OCI-LY3 (cell line): ENCODE measurements around the gene IBA57.

ENCODE experiments used
- H2AFZ ChIP-seq: fragments of 200-600, 300-600 bp; shearing (Covaris generic); 2 replicates; pipeline ENCODE4 v1.6.0; 2014; ENCODE audit warnings: antibody characterized with exemption, low read depth, low read length
- H3K27ac ChIP-seq: fragments of 200-600, 300-600 bp; sonication (generic); 2 replicates; pipeline ENCODE4 v1.5.1; 2014; ENCODE audit warnings: mild to moderate bottlenecking, low read length, moderate library complexity, mixed read lengths
- H3K27me3 ChIP-seq: fragments of 200-600, 300-600 bp; sonication (generic); 2 replicates; pipeline ENCODE4 v1.6.1; 2014; ENCODE audit warnings: low read depth, low read length, mixed read lengths
- H3K36me3 ChIP-seq: fragments of 200-600, 300-600 bp; sonication (generic); replicated peaks from 2 replicates; pipeline ENCODE3; 2014; ENCODE audit warnings: low read depth, low read length, mixed read lengths
- H3K4me1 ChIP-seq: fragments of 300-600, 200-600 bp; sonication (generic); 2 replicates; pipeline ENCODE4 v1.6.1; 2014; ENCODE audit warnings: low read length, mixed read lengths
- H3K4me2 ChIP-seq: fragments of 200-600, 300-600 bp; sonication (generic); 2 replicates; pipeline ENCODE4 v1.6.1; 2014; ENCODE audit warnings: low read length, mixed read lengths
- H3K4me3 ChIP-seq: fragments of 300-600, 200-600 bp; sonication (generic); 2 replicates; pipeline ENCODE4 v1.5.1; 2014; ENCODE audit warnings: antibody characterized with exemption, mild to moderate bottlenecking, low read length, moderate library complexity
- H3K79me2 ChIP-seq: fragments of 300-600, 200-600 bp; shearing (Covaris generic); 2 replicates; pipeline ENCODE4 v1.6.1; 2014; ENCODE audit warnings: mild to moderate bottlenecking, low read length, mixed read lengths
- H3K9ac ChIP-seq: fragments of 300-600, 200-600 bp; shearing (Covaris generic); 2 replicates; pipeline ENCODE4 v1.6.0; 2014; ENCODE audit warnings: mild to moderate bottlenecking, low read length, moderate library complexity
- H3K9me3 ChIP-seq: fragments of 200-600, 300-600 bp; shearing (Covaris generic); 2 replicates; pipeline ENCODE4 v1.6.1; 2014; ENCODE audit warnings: low read length, mixed read lengths; ENCODE audit not compliant: insufficient read depth
- H4K20me1 ChIP-seq: fragments of 200-600, 300-600 bp; sonication (generic); 2 replicates; pipeline ENCODE4 v1.6.1; 2016; ENCODE audit warnings: low read length, mixed read lengths; ENCODE audit not compliant: insufficient read depth
- EZH2phosphoT487 ChIP-seq: fragments of 200-600 bp; shearing (Covaris generic); IDR thresholded peaks from 2 replicates; pipeline ENCODE4 v1.6.1; 2018; ENCODE audit warnings: antibody characterized with exemption, mixed run types, low read depth
- TF ChIP-seq, protein P1 (sequence below): fragments of 200-600, 300-600 bp; sonication (generic); IDR thresholded peaks from 2 replicates; pipeline ENCODE4 v1.5.1; 2014; ENCODE audit warnings: antibody characterized with exemption, low read length, low read depth

IBA57 gene

DNA sequence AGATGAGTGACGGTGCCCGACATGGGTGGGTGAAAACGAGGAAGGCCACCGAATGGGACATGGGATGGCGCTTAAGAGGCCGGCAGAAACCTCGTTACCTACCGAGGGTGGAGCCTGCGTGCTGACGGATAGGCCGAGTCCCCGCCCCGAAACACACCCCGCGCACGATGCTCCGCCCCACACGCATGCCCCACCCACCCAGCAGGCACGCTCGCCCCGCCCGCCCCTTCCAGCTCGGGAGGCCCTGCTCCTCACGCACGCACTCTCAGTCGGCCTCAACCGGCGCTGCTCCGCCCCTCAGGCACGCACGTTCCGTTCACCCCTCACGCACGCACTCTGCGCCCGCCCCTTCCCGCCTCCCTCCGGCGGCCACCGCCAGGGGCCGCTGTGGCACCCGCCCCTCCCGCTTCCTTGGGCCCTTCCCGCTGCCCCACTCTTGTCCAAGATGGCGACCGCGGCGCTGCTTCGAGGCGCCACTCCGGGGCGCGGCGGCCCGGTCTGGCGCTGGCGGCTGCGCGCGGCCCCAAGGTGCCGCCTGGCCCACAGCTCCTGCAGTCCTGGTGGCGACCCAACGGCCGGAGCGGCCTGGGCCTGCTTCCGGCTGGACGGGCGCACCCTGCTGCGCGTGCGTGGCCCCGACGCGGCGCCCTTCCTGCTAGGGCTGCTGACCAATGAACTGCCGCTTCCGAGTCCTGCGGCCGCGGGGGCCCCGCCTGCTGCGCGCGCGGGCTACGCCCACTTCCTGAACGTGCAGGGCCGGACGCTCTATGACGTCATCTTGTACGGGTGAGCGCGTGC is at the start of gene IBA57:
IBA57 (plus strand) TSS at position 433 of the 798 bp plus-strand sequence; CDS start at position 446, 13 bp downstream.
- no peaks in the 10 kb centered on the region for H3K27me3 ChIP-seq
- peaks cover 9% of the 10 kb centered on the region for H3K79me2 ChIP-seq
- peak within 1 kb of the TSS; percentile 81 for H3K9ac ChIP-seq
- H3K4me1 ChIP-seq, result peaks cover 10% of the 10 kb centered on the region
- H3K27ac ChIP-seq, result peak within 1 kb of the TSS; percentile 86
- TF ChIP-seq EZH2phosphoT487, result no peak
- TF ChIP-seq, protein P1, sequence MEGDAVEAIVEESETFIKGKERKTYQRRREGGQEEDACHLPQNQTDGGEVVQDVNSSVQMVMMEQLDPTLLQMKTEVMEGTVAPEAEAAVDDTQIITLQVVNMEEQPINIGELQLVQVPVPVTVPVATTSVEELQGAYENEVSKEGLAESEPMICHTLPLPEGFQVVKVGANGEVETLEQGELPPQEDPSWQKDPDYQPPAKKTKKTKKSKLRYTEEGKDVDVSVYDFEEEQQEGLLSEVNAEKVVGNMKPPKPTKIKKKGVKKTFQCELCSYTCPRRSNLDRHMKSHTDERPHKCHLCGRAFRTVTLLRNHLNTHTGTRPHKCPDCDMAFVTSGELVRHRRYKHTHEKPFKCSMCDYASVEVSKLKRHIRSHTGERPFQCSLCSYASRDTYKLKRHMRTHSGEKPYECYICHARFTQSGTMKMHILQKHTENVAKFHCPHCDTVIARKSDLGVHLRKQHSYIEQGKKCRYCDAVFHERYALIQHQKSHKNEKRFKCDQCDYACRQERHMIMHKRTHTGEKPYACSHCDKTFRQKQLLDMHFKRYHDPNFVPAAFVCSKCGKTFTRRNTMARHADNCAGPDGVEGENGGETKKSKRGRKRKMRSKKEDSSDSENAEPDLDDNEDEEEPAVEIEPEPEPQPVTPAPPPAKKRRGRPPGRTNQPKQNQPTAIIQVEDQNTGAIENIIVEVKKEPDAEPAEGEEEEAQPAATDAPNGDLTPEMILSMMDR, result peak; percentile 70
- no peaks in the 10 kb centered on the region for H4K20me1 ChIP-seq
- peak within 1 kb of the TSS; percentile 93 for H3K4me2 ChIP-seq
- H3K9me3 ChIP-seq, result no peaks in the 10 kb centered on the region
- H3K4me3 ChIP-seq, result peak within 1 kb of the TSS; percentile 85
- no peaks in the 10 kb centered on the region for H3K36me3 ChIP-seq
- H2AFZ ChIP-seq, result peak within 1 kb of the TSS; percentile 44; the same call in 1 of the 2 replicates

DNA sequence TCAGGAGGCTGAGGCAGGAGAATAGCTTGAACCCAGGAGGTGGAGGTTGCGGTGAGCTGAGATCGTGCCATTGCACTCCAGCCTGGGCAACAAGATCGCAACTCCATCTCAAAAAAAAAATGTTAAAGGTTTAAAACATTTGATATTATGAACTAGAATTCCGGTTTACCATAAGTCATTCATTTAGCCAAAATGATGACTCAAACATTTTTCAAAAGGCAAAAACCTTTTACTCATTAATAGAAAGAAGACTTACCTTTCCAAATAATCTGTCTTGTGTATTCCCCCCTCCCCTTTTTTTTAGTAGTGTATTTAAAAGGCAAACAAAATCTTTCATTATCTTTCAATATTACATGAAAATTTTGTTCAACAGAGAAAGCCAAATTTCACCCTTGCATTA is 48.3 kb upstream of the IBA57 start:
- Histone ChIP-seq H4K20me1 (no peaks in the 10 kb centered on the region), H3K9ac (no peak overlapping the region), H3K9me3 (peaks cover 14% of the 10 kb centered on the region; the same call in 1 of the 2 replicates), H3K4me3 (no peak overlapping the region), H2AFZ (no peak overlapping the region), H3K79me2 (no peaks in the 10 kb centered on the region), H3K36me3 (no peaks in the 10 kb centered on the region), H3K4me1 (peaks cover 5% of the 10 kb centered on the region; the same call in 1 of the 2 replicates), H3K27me3 (no peaks in the 10 kb centered on the region), H3K27ac (no peak overlapping the region), H3K4me2 (no peak overlapping the region)
- no peak for TF ChIP-seq EZH2phosphoT487
- TF ChIP-seq, protein P1, result no peak

DNA sequence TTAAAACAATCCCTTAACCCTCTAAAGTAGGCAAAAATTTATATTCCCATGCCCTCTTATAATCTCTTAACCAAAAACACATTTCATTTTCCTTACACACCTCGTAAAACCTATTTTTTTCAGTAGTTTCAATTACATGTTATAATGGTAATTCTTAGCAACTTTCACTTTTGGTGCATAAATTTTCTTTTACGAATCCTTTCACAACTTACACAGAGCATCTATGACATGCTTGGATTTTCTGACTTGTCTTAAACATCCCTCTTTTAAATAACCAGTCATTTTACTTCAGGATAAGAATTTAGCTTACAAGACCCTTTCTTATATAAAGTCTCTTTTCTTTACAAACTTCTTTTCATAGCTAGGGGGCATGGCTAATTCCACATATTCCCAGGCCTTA is 47.6 kb upstream of the IBA57 start:
- no peak overlapping the region for H3K4me3 ChIP-seq
- H3K27ac ChIP-seq, result no peak overlapping the region
- peaks cover 14% of the 10 kb centered on the region; the same call in 1 of the 2 replicates for H3K9me3 ChIP-seq
- no peaks in the 10 kb centered on the region for H3K79me2 ChIP-seq
- H4K20me1 ChIP-seq, result no peaks in the 10 kb centered on the region
- TF ChIP-seq, protein P1, result no peak
- TF ChIP-seq EZH2phosphoT487, result no peak
- H3K9ac ChIP-seq, result no peak overlapping the region
- no peak overlapping the region for H3K4me2 ChIP-seq
- H3K27me3 ChIP-seq, result no peaks in the 10 kb centered on the region
- no peak overlapping the region for H2AFZ ChIP-seq
- no peaks in the 10 kb centered on the region for H3K36me3 ChIP-seq
- peaks cover 5% of the 10 kb centered on the region; the same call in 1 of the 2 replicates for H3K4me1 ChIP-seq

DNA sequence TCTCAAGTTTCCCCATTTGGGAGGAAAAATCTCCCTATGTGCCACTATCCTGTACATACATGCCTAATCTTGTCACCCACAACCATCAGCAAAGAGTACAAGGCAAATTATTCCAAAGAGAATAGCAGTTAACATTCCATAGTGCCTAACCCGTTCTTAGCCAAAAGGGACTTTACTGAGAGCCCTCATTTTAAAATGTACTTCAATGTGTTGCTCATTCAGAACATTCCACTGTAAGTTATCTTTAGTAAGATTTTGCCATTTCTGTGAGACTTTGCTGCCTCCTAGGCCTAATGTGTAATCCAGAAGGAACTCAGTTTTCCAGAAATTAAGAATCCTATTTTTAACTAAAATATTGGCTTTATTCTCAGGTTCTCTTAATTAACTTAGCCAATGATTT is 45.3 kb upstream of the IBA57 start:
- Histone ChIP-seq H3K27ac (no peak overlapping the region), H4K20me1 (no peaks in the 10 kb centered on the region), H3K4me1 (peaks cover 5% of the 10 kb centered on the region; the same call in 1 of the 2 replicates), H2AFZ (no peak overlapping the region), H3K27me3 (no peaks in the 10 kb centered on the region; the same call in 1 of the 2 replicates), H3K79me2 (no peaks in the 10 kb centered on the region), H3K4me3 (no peak overlapping the region), H3K4me2 (no peak overlapping the region), H3K36me3 (no peaks in the 10 kb centered on the region), H3K9ac (no peak overlapping the region), H3K9me3 (peaks cover 14% of the 10 kb centered on the region; the same call in 1 of the 2 replicates)
- TF ChIP-seq, protein P1, result no peak
- TF ChIP-seq EZH2phosphoT487, result no peak
